RWPE1 (cell line): ENCODE results near the gene TTLL9.
A peak's percentile ranks its signal among the peaks of the same experiment; 100 is the strongest.

ENCODE experiments used
- CTCF ChIA-PET: fragments of 350-600 bp; sonication (Branson Sonifier 250); formaldehyde crosslinking; extraction: SDS; loops from one replicate; lab custom pipeline; 2021; lab: Yijun Ruan, JAX
- POLR2A ChIA-PET: fragments of 400-600 bp; formaldehyde crosslinking; extraction: SDS; loops from one replicate; lab custom pipeline; 2020; ENCODE audit warnings: antibody characterized with exemption; ENCODE audit not compliant: low non-redundant PET; lab: Yijun Ruan, JAX
- DNase-seq: peaks from one replicate; pipeline ENCODE4 v3.0.0; 2012; ENCODE audit warnings: low spot score
- H3K27ac ChIP-seq: fragments of 450-650 bp; 2 replicates; pipeline ENCODE4 v1.5.1; 2017
- CTCF ChIP-seq: fragments of 450-650 bp; conservative IDR thresholded peaks from 2 replicates; pipeline ENCODE4 v1.5.1; 2017; ENCODE audit warnings: low read depth, mild to moderate bottlenecking

TTLL9 gene

GRCh38 chr20:31930779-31931178 is 60.3 kb downstream of the TTLL9 start:
- TF ChIP-seq CTCF = no peak
- ChIA-PET CTCF (interaction anchor here (0.6 kb wide), 1 partner anchor 108 kb away, joined by 3 read pairs; no protein-coding TSS in a partner anchor), POLR2A (no interaction called here)
- DNase-seq = no peak
- H3K27ac ChIP-seq = no peak overlapping the region

- POLR2A ChIA-PET = no interaction called here
- CTCF ChIA-PET = interaction anchor here (0.6 to 1.8 kb wide), 5 partner anchors 10 to 115 kb away, joined by 3 to 7 read pairs (median 4); no protein-coding TSS in a partner anchor
- TF ChIP-seq CTCF = no peak
- peak; percentile 41 for DNase-seq
- H3K27ac ChIP-seq = no peak overlapping the region
Measured at GRCh38 chr20:31933698-31934097, 63.3 kb downstream of the TTLL9 start.

GRCh38 chr20:31934491-31934890 is 64.1 kb downstream of the TTLL9 start:
- TF ChIP-seq CTCF = no peak
- DNase-seq = no peak
- no peak overlapping the region for H3K27ac ChIP-seq
- CTCF ChIA-PET = interaction anchor here (1.8 kb wide), 1 partner anchor 82 kb away, joined by 7 read pairs; no protein-coding TSS in a partner anchor
- POLR2A ChIA-PET = no interaction called here

GRCh38 chr20:31934968-31935764 is 64.7 kb downstream of the TTLL9 start:
- DNase-seq = no peak
- CTCF ChIA-PET = interaction anchor here (0.5 to 1.6 kb wide), 2 partner anchors 82 to 301 kb away, joined by 3 to 5 read pairs; no protein-coding TSS in a partner anchor
- H3K27ac ChIP-seq = no peak overlapping the region
- POLR2A ChIA-PET = no interaction called here
- no peak for TF ChIP-seq CTCF

- no peak for DNase-seq
- TF ChIP-seq CTCF = no peak
- ChIA-PET CTCF (interaction anchor here (0.7 to 1.6 kb wide), 2 partner anchors 82 to 84 kb away, joined by 3 to 5 read pairs; no protein-coding TSS in a partner anchor), POLR2A (no interaction called here)
- no peak overlapping the region for H3K27ac ChIP-seq
Measured at GRCh38 chr20:31936420-31936819, 66.0 kb downstream of the TTLL9 start.

- ChIA-PET POLR2A (no interaction called here), CTCF (interaction anchor here (0.6 to 0.9 kb wide), 2 partner anchors 87 to 91 kb away, joined by 4 to 6 read pairs; no protein-coding TSS in a partner anchor)
- TF ChIP-seq CTCF = no peak
- H3K27ac ChIP-seq = no peak overlapping the region
- DNase-seq = no peak
Measured at GRCh38 chr20:31937820-31938219, 67.4 kb downstream of the TTLL9 start.
